ENCODE measurements around the gene MGMT. TPM values are rescaled to one million over a fixed set of nuclear protein-coding genes. Genes with fewer than 3 reads are reported as not detected.

MGMT gene
- total and polyA plus RNA-seq, 2 of the 4 experiments (the other 2 are of a cell fraction) = 11.5 to 17.8 TPM

DNA sequence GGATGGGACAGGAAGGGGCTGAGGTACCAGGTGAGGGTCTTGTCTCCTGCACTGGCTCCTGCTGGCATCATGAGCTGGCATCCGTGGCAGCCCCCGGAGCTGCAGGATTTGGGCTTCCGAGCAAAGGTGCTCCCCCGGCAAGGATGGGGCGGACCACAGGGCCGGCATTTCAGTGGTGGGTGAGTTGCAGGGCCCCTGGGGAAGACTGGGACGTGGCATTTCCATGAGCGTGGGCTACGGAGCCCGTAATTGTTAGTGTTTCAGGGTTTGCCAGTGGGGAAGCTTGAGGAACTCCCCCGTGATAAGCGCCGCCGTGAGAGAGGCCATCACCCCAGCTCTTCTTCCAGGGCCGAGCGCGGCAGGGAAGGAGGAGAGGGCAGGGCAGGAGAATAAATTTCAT is 235.6 kb downstream of the MGMT start:
- in situ Hi-C loops (cut with MboI; ENCODE audit: low sequenced_read_pairs) (no loop called here), intact Hi-C loops (cut with micrococcal nuclease) (no loop called here), dilution Hi-C loops (cut with HindIII; ENCODE audit: low sequenced_read_pairs, unreplicated experiment) (no loop called here)
- Histone ChIP-seq H4K91ac (ENCODE audit: insufficient read depth, low read depth, low read length) (no peak overlapping the region), H3K56ac (ENCODE audit: extremely low read depth, insufficient read depth, low read length) (no peak overlapping the region), H4K20me1 (ENCODE audit: insufficient read depth, low read length) (no peaks in the 10 kb centered on the region), H2AK9ac (replicated peaks; ENCODE audit: low read depth, low read length, poor library complexity) (no peak overlapping the region), H3K4me2 (ENCODE audit: low read depth, low read length) (no peak overlapping the region), H3K14ac (replicated peaks; ENCODE audit: low read depth, low read length) (no peak overlapping the region), H3K4ac (ENCODE audit: low read depth, low read length) (no peak overlapping the region), H3K9me3 (ENCODE audit: control insufficient read depth, insufficient read depth, low read length) (no peaks in the 10 kb centered on the region), H2BK5ac (ENCODE audit: low read depth, low read length, poor library complexity, severe bottlenecking) (no peak overlapping the region), H3K36me3 (ENCODE audit: control insufficient read depth, insufficient read depth, low read length) (no peaks in the 10 kb centered on the region), H3K4me1 (ENCODE audit: control insufficient read depth, insufficient read depth, low read length) (no peaks in the 10 kb centered on the region), H4K8ac (ENCODE audit: low read depth in 2 of 2, low read length in 2 of 2) (no peak overlapping the region), H2BK120ac (ENCODE audit: low read depth, low read length) (no peak overlapping the region), H2BK20ac (ENCODE audit: low read depth, low read length) (no peak overlapping the region), H3K9ac (ENCODE audit: low read depth, low read length) (no peak overlapping the region), H4K5ac (ENCODE audit: low read depth, low read length) (no peak overlapping the region), H3K79me1 (ENCODE audit: low read depth in 1 of 2, low read length in 2 of 2) (no peaks in the 10 kb centered on the region), H2AFZ (replicated peaks; ENCODE audit: low read length, poor library complexity) (no peak overlapping the region), H2BK15ac (ENCODE audit: low read depth, low read length) (no peak overlapping the region), H2AK5ac (ENCODE audit: low read depth, low read length) (no peak overlapping the region), H3K9me1 (ENCODE audit: insufficient read depth, low read length) (no peaks in the 10 kb centered on the region), H3K18ac (ENCODE audit: low read depth, low read length) (no peak overlapping the region), H3K4me3 (ENCODE audit: insufficient read depth, low read depth, low read length) (no peak overlapping the region), H3K27me3 (ENCODE audit: control insufficient read depth, insufficient read depth, low read length) (no peaks in the 10 kb centered on the region), H3K23ac (ENCODE audit: low read depth, low read length) (no peak overlapping the region), H3K27ac (ENCODE audit: insufficient read depth, low read length) (no peak overlapping the region)
- ATAC-seq (ENCODE audit: low read depth) (no peak), DNase-seq (no peak)
- no peak for TF ChIP-seq MXI1 (IDR thresholded peaks at IDR 0.05; ENCODE audit: borderline replicate concordance, low read depth, low read length)
- TF ChIP-seq CEBPB (IDR thresholded peaks at IDR 0.05; ENCODE audit: low read depth, low read length) = no peak
- TF ChIP-seq, protein P1, sequence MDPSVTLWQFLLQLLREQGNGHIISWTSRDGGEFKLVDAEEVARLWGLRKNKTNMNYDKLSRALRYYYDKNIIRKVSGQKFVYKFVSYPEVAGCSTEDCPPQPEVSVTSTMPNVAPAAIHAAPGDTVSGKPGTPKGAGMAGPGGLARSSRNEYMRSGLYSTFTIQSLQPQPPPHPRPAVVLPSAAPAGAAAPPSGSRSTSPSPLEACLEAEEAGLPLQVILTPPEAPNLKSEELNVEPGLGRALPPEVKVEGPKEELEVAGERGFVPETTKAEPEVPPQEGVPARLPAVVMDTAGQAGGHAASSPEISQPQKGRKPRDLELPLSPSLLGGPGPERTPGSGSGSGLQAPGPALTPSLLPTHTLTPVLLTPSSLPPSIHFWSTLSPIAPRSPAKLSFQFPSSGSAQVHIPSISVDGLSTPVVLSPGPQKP (IDR thresholded peaks at IDR 0.05; ENCODE audit: borderline replicate concordance, low read depth, low read length) = no peak
- TF ChIP-seq CHD1 (IDR thresholded peaks at IDR 0.05; ENCODE audit: low read depth, low read length) = no peak
- TF ChIP-seq, protein P2, sequence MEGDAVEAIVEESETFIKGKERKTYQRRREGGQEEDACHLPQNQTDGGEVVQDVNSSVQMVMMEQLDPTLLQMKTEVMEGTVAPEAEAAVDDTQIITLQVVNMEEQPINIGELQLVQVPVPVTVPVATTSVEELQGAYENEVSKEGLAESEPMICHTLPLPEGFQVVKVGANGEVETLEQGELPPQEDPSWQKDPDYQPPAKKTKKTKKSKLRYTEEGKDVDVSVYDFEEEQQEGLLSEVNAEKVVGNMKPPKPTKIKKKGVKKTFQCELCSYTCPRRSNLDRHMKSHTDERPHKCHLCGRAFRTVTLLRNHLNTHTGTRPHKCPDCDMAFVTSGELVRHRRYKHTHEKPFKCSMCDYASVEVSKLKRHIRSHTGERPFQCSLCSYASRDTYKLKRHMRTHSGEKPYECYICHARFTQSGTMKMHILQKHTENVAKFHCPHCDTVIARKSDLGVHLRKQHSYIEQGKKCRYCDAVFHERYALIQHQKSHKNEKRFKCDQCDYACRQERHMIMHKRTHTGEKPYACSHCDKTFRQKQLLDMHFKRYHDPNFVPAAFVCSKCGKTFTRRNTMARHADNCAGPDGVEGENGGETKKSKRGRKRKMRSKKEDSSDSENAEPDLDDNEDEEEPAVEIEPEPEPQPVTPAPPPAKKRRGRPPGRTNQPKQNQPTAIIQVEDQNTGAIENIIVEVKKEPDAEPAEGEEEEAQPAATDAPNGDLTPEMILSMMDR (conservative IDR thresholded peaks at IDR 0.05; ENCODE audit: low read depth, low read length) = no peak
- no peak for TF ChIP-seq MAFK (IDR thresholded peaks at IDR 0.05; ENCODE audit: low read depth, low read length)
- no peak for TF ChIP-seq FOS (IDR thresholded peaks at IDR 0.05; ENCODE audit: low read depth, low read length)
- no peak for TF ChIP-seq SMC3 (IDR thresholded peaks at IDR 0.05; ENCODE audit: low read depth, low read length)
- TF ChIP-seq BHLHE40 (IDR thresholded peaks at IDR 0.05; ENCODE audit: low read depth, low read length) = no peak
- no peak for TF ChIP-seq RCOR1 (IDR thresholded peaks at IDR 0.05; ENCODE audit: insufficient replicate concordance, low read length)
- TF ChIP-seq POLR2A (IDR thresholded peaks at IDR 0.05; ENCODE audit: low read depth, low read length) = no peak
- TF ChIP-seq, protein P3, sequence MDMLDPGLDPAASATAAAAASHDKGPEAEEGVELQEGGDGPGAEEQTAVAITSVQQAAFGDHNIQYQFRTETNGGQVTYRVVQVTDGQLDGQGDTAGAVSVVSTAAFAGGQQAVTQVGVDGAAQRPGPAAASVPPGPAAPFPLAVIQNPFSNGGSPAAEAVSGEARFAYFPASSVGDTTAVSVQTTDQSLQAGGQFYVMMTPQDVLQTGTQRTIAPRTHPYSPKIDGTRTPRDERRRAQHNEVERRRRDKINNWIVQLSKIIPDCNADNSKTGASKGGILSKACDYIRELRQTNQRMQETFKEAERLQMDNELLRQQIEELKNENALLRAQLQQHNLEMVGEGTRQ (IDR thresholded peaks at IDR 0.05; ENCODE audit: low read depth, low read length) = no peak
- no peak for TF ChIP-seq MAZ (IDR thresholded peaks at IDR 0.05; ENCODE audit: borderline replicate concordance, low read depth, low read length)
- TF ChIP-seq NFE2L2 (IDR thresholded peaks at IDR 0.05; ENCODE audit: low read depth, low read length) = no peak
- TF ChIP-seq RFX5 (IDR thresholded peaks at IDR 0.05; ENCODE audit: low read depth, low read length) = no peak
- TF ChIP-seq RAD21 (IDR thresholded peaks at IDR 0.05; ENCODE audit: low read length) = no peak
- BruUV-seq (replicated peaks) = no TSS peak
- ChIA-PET CTCF (no interaction called here), POLR2A (ENCODE audit: unreplicated experiment) (no interaction called here)
- 95% methylated on average over 4 of the region's 17 CpGs; no CpG with 5 or more reads in 1 of the 2 experiments for WGBS, 2 experiments (ENCODE audit: extremely low coverage in 2 of 2, insufficient read length in 1 of 2)

All from IMR-90 (cell line).